H1 (cell line): ENCODE data around the gene CYP4B1.
"Not testable (repeated sequence)": the region's sequence is repeated elsewhere in the genome, so short reads cannot be mapped to it uniquely, and the experiment has no call there.

Experiments
- E2F6 ChIP-seq: IDR thresholded peaks from 2 replicates; pipeline ENCODE4 v1.6.1; 2012; ENCODE audit warnings: inconsistent platforms
- EZH2 ChIP-seq: fragments of 200-600 bp; sonication (generic); IDR thresholded peaks from 2 replicates; pipeline ENCODE4 v1.7.1; 2012; ENCODE audit warnings: low read depth, mild to moderate bottlenecking, moderate library complexity, low read length, inconsistent platforms; ENCODE audit not compliant: severe bottlenecking
- GABPA ChIP-seq: IDR thresholded peaks from 2 replicates; pipeline ENCODE4 v1.6.1; 2011; ENCODE audit warnings: mild to moderate bottlenecking, low read length, moderate library complexity, borderline replicate concordance; ENCODE audit not compliant: insufficient read depth
- GTF2F1 ChIP-seq: IDR thresholded peaks from 2 replicates; pipeline ENCODE4 v1.6.1; 2012; ENCODE audit warnings: low read depth, low read length, improper control_type of control experiment, borderline replicate concordance
- JUND ChIP-seq: IDR thresholded peaks from 2 replicates; pipeline ENCODE4 v1.6.1; 2011; ENCODE audit warnings: mild to moderate bottlenecking, improper control_type of control experiment, low read length
- MAX ChIP-seq: IDR thresholded peaks from 2 replicates; pipeline ENCODE4 v1.6.1; 2012; ENCODE audit warnings: inconsistent platforms
- POLR2A ChIP-seq, 2 experiments: IDR thresholded peaks; 1 replicate in 1 of 2; 2 replicates in 1 of 2; pipeline ENCODE4 v1.6.1; 2011; ENCODE audit warnings: low read depth in 2 of 2, low read length in 2 of 2, mild to moderate bottlenecking in 2 of 2; ENCODE audit errors: control extremely low read depth in 1 of 2
- RBBP5 ChIP-seq: IDR thresholded peaks from 2 replicates; pipeline ENCODE4 v1.7.1; 2012; ENCODE audit warnings: low read depth, mild to moderate bottlenecking, inconsistent platforms, low read length, moderate library complexity, borderline replicate concordance
- SRF ChIP-seq: IDR thresholded peaks from 2 replicates; pipeline ENCODE4 v1.6.1; 2011; ENCODE audit warnings: mild to moderate bottlenecking, low read depth, low read length, moderate library complexity
- TAF1 ChIP-seq: IDR thresholded peaks from 2 replicates; pipeline ENCODE4 v1.6.1; 2011; ENCODE audit warnings: mild to moderate bottlenecking, low read depth, low read length
- TF ChIP-seq, protein P1 (sequence below), 3 experiments: IDR thresholded peaks; 1 replicate in 2 of 3; 2 replicates in 1 of 3; pipeline versions ENCODE4 v1.5.1 to v1.6.1; 2011; ENCODE audit warnings: low read length in 3 of 3, mild to moderate bottlenecking in 3 of 3, inconsistent platforms in 2 of 3, low read depth in 1 of 3, moderate library complexity in 1 of 3; ENCODE audit not compliant: insufficient read depth in 1 of 3; ENCODE audit errors: control extremely low read depth in 1 of 3
- TF ChIP-seq, protein P2 (sequence below): IDR thresholded peaks from 2 replicates; pipeline ENCODE4 v1.6.1; 2011; ENCODE audit warnings: low read length, improper control_type of control experiment

DNA sequence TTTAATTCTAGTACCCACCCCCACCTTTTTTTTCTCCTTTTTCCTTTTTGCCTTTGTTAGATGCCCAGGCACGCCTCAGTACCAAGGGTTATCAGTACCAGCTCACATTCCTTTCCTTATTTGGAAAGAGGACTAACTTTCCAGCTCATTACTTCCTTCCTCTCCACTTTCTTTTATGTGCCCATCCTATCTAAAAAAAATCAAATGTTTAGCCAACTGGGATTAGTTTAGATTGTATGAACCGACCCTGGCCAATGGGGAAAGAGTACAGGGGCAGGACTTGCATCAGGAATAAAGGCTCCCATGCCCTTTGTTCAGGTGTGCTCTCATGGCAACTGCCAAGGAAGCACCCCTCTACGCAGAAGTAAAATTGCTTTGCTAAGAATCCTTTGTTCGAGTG lies 44.1 kb upstream of the CYP4B1 start:
- not testable (repeated sequence) for TF ChIP-seq GABPA; EZH2; POLR2A (IDR thresholded peaks at IDR 0.05; ENCODE audit: control extremely low read depth in 1 of 2, low read depth in 2 of 2, low read length in 2 of 2); RBBP5; MAX; GTF2F1; E2F6; TAF1; JUND
- TF ChIP-seq, protein P1, sequence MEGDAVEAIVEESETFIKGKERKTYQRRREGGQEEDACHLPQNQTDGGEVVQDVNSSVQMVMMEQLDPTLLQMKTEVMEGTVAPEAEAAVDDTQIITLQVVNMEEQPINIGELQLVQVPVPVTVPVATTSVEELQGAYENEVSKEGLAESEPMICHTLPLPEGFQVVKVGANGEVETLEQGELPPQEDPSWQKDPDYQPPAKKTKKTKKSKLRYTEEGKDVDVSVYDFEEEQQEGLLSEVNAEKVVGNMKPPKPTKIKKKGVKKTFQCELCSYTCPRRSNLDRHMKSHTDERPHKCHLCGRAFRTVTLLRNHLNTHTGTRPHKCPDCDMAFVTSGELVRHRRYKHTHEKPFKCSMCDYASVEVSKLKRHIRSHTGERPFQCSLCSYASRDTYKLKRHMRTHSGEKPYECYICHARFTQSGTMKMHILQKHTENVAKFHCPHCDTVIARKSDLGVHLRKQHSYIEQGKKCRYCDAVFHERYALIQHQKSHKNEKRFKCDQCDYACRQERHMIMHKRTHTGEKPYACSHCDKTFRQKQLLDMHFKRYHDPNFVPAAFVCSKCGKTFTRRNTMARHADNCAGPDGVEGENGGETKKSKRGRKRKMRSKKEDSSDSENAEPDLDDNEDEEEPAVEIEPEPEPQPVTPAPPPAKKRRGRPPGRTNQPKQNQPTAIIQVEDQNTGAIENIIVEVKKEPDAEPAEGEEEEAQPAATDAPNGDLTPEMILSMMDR (IDR thresholded peaks at IDR 0.05; ENCODE audit: control extremely low read depth in 1 of 3, insufficient read depth in 1 of 3, low read depth in 1 of 3, low read length in 3 of 3), result not testable (repeated sequence)
- peak; percentile 16; the same call in 1 of the 2 replicates for TF ChIP-seq SRF
- TF ChIP-seq, protein P2, sequence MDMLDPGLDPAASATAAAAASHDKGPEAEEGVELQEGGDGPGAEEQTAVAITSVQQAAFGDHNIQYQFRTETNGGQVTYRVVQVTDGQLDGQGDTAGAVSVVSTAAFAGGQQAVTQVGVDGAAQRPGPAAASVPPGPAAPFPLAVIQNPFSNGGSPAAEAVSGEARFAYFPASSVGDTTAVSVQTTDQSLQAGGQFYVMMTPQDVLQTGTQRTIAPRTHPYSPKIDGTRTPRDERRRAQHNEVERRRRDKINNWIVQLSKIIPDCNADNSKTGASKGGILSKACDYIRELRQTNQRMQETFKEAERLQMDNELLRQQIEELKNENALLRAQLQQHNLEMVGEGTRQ, result not testable (repeated sequence)
